Naive thymus-derived CD4-positive, alpha-beta T cell (primary cell): ENCODE data around the gene HHATL. TPM values are rescaled to one million over a fixed set of nuclear protein-coding genes. Genes with fewer than 3 reads are reported as not detected.

Source experiments
- ATAC-seq: fragments of 150-1000 bp; cut with Tn5 transposase; 2 replicates; pipeline ENCODE4 v1.10.0; 2021; ENCODE audit warnings: mild to moderate bottlenecking, moderate library complexity
- CTCF ChIA-PET: fragments of 350-600 bp; sonication (Branson Sonifier 250); formaldehyde crosslinking; loops from one replicate; lab custom pipeline; 2021; ENCODE audit warnings: antibody characterized with exemption; lab: Charles Lee
- POLR2A ChIA-PET: fragments of 350-600 bp; sonication (Branson Sonifier 250); formaldehyde crosslinking; loops from one replicate; lab custom pipeline; 2021; ENCODE audit warnings: antibody characterized with exemption, inconsistent platforms; lab: Charles Lee
- DNase-seq, 9 donors: peaks; one replicate each; pipeline versions ENCODE4 v3.0.0 to v3.0.0-alpha.2; 2020 to 2022; ENCODE audit warnings: mixed read lengths in 1 of 9
- H3K27ac ChIP-seq: one replicate; pipeline ENCODE4 v1.7.0; 2013; ENCODE audit warnings: mild to moderate bottlenecking, low read depth, low read length, moderate library complexity
- H3K27me3 ChIP-seq, 2 donors: one replicate each; pipeline ENCODE4 v1.7.0; 2013; ENCODE audit warnings: low read length in 2 of 2, mild to moderate bottlenecking in 2 of 2, moderate library complexity in 2 of 2; ENCODE audit not compliant: control insufficient read depth in 2 of 2, insufficient read depth in 2 of 2
- H3K36me3 ChIP-seq, 3 experiments: 1 replicate in 2 of 3; 2 replicates in 1 of 3; pipeline ENCODE4 v1.7.0; 2013; ENCODE audit warnings: low read length in 3 of 3, mild to moderate bottlenecking in 3 of 3, moderate library complexity in 1 of 3; ENCODE audit not compliant: insufficient read depth in 3 of 3, control insufficient read depth in 2 of 3
- H3K4me1 ChIP-seq, 2 donors: one replicate each; pipeline ENCODE4 v1.7.0; 2013; ENCODE audit warnings: low read length in 2 of 2, mild to moderate bottlenecking in 2 of 2, moderate library complexity in 1 of 2; ENCODE audit not compliant: control insufficient read depth in 2 of 2, insufficient read depth in 2 of 2
- H3K4me3 ChIP-seq: 2 replicates; pipeline ENCODE4 v1.7.0; 2013; ENCODE audit warnings: mild to moderate bottlenecking, low read length
- H3K9me3 ChIP-seq, 3 experiments: 1 replicate in 2 of 3; 2 replicates in 1 of 3; pipeline ENCODE4 v1.7.0; 2013; ENCODE audit warnings: low read length in 3 of 3; ENCODE audit not compliant: control insufficient read depth in 2 of 3
- H3K27ac Mint-ChIP-seq, 9 donors: one replicate each; pipeline ENCODE4 v1.8.0; 2020 to 2022; ENCODE audit warnings: mixed read lengths in 9 of 9, mild to moderate bottlenecking in 8 of 9, moderate library complexity in 5 of 9, inconsistent platforms in 2 of 9
- H3K27me3 Mint-ChIP-seq, 5 donors: one replicate each; pipeline ENCODE4 v1.8.0; 2021 to 2022; ENCODE audit warnings: mixed read lengths in 5 of 5, mild to moderate bottlenecking in 1 of 5
- H3K36me3 Mint-ChIP-seq, 5 donors: one replicate each; pipeline ENCODE4 v1.8.0; 2020 to 2022; ENCODE audit warnings: mixed read lengths in 5 of 5, mild to moderate bottlenecking in 3 of 5, inconsistent platforms in 1 of 5
- H3K4me1 Mint-ChIP-seq, 7 donors: one replicate each; pipeline ENCODE4 v1.8.0; 2020 to 2022; ENCODE audit warnings: mixed read lengths in 7 of 7, mild to moderate bottlenecking in 3 of 7, inconsistent platforms in 1 of 7
- H3K4me3 Mint-ChIP-seq, 10 donors: one replicate each; pipeline ENCODE4 v1.8.0; 2020 to 2022; ENCODE audit warnings: mild to moderate bottlenecking in 10 of 10, mixed read lengths in 10 of 10, moderate library complexity in 6 of 10, inconsistent platforms in 2 of 10
- H3K9me3 Mint-ChIP-seq, 11 donors: one replicate each; pipeline ENCODE4 v1.8.0; 2020 to 2022; ENCODE audit warnings: mixed read lengths in 11 of 11, mild to moderate bottlenecking in 4 of 11, inconsistent platforms in 1 of 11, moderate library complexity in 1 of 11
- intact Hi-C, 2 donors: fragments of 100-400 bp; cut with micrococcal nuclease; formaldehyde crosslinking; loops; one replicate each; pipeline ENCODE4 v1.15.1; 2023
- polyA plus RNA-seq, 2 donors: library from polyadenylated mRNA; unstranded; fragments of 300-500 nt; fragmentation: Illumina TruSeq; gene quantifications; one replicate each; pipeline ENCODE4 v1.2.3, GENCODE V29; 2021
- total RNA-seq, 6 experiments: library from RNA in 5 of 6; stranded (reverse) in 5 of 6; gene quantifications; 1 replicate in 5 of 6; 2 replicates in 1 of 6; pipeline ENCODE4 v1.2.3 and lab custom pipeline; 2021 to 2026

Gene HHATL
- total and polyA plus RNA-seq, 7 experiments from 2014 or later, result not detected

GRCh38 chr3:42682301-42683070, 20.1 kb downstream of the HHATL start:
- no peak overlapping the region for H3K4me3 ChIP-seq
- Mint-ChIP-seq H3K4me1 (peaks cover 0 to 6% (median 3%) of the 10 kb centered on the region in 7 donors), H3K27ac (peak overlapping the region in 1 of 9 donors; percentile 1), H3K9me3 (peaks cover 6 to 19% (median 9%) of the 10 kb centered on the region in 11 donors), H3K27me3 (peaks cover 9 to 24% (median 17%) of the 10 kb centered on the region in 5 donors), H3K36me3 (peaks cover 0 to 18% (median 5%) of the 10 kb centered on the region in 5 donors), H3K4me3 (no peak overlapping the region)
- intact Hi-C loops, result no loop called here
- no peak for ATAC-seq
- no peak overlapping the region for H3K27ac ChIP-seq
- H3K36me3 ChIP-seq, result no peaks in the 10 kb centered on the region
- no peak for DNase-seq
- ChIA-PET POLR2A (no interaction called here), CTCF (no interaction called here)
- no peaks in the 10 kb centered on the region for H3K4me1 ChIP-seq
- no peaks in the 10 kb centered on the region for H3K9me3 ChIP-seq
- no peaks in the 10 kb centered on the region for H3K27me3 ChIP-seq

DNA sequence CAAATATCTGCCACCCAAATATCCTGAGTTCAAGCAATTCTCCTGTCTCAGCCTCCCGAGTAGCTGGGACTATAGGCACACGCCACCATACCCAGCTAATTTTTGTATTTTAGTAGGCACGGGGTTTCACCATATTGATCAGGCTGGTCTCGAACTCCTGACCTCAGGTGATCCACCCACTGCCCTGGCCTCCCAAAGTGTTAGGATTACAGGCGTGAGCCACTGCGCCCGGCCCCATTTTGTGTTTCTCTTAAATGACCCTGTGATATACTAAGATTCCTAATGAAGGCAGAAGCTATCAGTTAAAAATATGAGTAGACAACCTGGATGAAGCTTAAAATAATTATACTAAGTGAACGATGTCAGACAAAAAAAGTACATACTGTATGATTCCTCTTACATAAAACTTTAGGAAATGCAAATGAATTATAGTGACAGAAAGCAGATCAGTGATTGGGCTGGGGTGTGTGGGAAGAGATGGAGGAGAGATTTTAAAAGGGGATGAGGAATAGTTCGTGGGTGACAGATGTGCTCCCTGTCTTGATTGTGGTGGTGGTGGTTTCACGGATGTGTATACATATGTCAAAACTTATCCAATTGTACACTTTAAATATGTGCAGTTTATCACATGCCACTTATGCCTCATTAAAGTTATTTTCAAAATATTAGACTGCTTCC, 21.1 kb downstream of the HHATL start:
- CTCF ChIA-PET, result no interaction called here
- Mint-ChIP-seq H3K36me3 (peaks cover 0 to 24% (median 7%) of the 10 kb centered on the region in 5 donors), H3K27me3 (peaks cover 9 to 21% (median 19%) of the 10 kb centered on the region in 5 donors), H3K4me1 (peaks cover 0 to 6% (median 3%) of the 10 kb centered on the region in 7 donors), H3K9me3 (peaks cover 6 to 28% (median 12%) of the 10 kb centered on the region in 11 donors), H3K27ac (no peak overlapping the region), H3K4me3 (no peak overlapping the region)
- intact Hi-C loops, result no loop called here
- POLR2A ChIA-PET, result no interaction called here
- Histone ChIP-seq H3K27me3 (no peaks in the 10 kb centered on the region), H3K4me3 (no peak overlapping the region), H3K9me3 (no peaks in the 10 kb centered on the region), H3K36me3 (no peaks in the 10 kb centered on the region), H3K4me1 (no peaks in the 10 kb centered on the region), H3K27ac (no peak overlapping the region)
- no peak for DNase-seq
- ATAC-seq, result no peak

- Mint-ChIP-seq H3K27me3 (peaks cover 9 to 18% (median 14%) of the 10 kb centered on the region in 5 donors), H3K4me3 (no peak overlapping the region), H3K36me3 (peaks cover 0 to 26% (median 11%) of the 10 kb centered on the region in 5 donors), H3K4me1 (peaks cover 0 to 2% (median 2%) of the 10 kb centered on the region in 7 donors), H3K27ac (no peak overlapping the region), H3K9me3 (peaks cover 6 to 35% (median 17%) of the 10 kb centered on the region in 11 donors)
- no peak for DNase-seq
- Histone ChIP-seq H3K27ac (no peak overlapping the region), H3K4me3 (no peak overlapping the region), H3K9me3 (no peaks in the 10 kb centered on the region), H3K36me3 (no peaks in the 10 kb centered on the region), H3K27me3 (no peaks in the 10 kb centered on the region), H3K4me1 (no peaks in the 10 kb centered on the region)
- ChIA-PET POLR2A (no interaction called here), CTCF (no interaction called here)
- intact Hi-C loops, result no loop called here
- ATAC-seq, result no peak
Observed at GRCh38 chr3:42680806-42681205, 21.8 kb downstream of the HHATL start.

GRCh38 chr3:42680271-42680670, 22.3 kb downstream of the HHATL start:
- Mint-ChIP-seq H3K9me3 (peaks cover 6 to 37% (median 17%) of the 10 kb centered on the region in 11 donors), H3K4me3 (no peak overlapping the region), H3K36me3 (peaks cover 0 to 26% (median 11%) of the 10 kb centered on the region in 5 donors), H3K4me1 (no peaks in the 10 kb centered on the region), H3K27ac (no peak overlapping the region), H3K27me3 (peaks cover 9 to 17% (median 12%) of the 10 kb centered on the region in 5 donors)
- ChIA-PET CTCF (no interaction called here), POLR2A (no interaction called here)
- Histone ChIP-seq H3K36me3 (no peaks in the 10 kb centered on the region), H3K27ac (no peak overlapping the region), H3K4me3 (no peak overlapping the region), H3K9me3 (no peaks in the 10 kb centered on the region), H3K4me1 (no peaks in the 10 kb centered on the region), H3K27me3 (no peaks in the 10 kb centered on the region)
- DNase-seq (no peak), ATAC-seq (no peak)
- intact Hi-C loops, result no loop called here

- H3K4me1 Mint-ChIP-seq, result no peaks in the 10 kb centered on the region
- no peak overlapping the region for H3K4me3 ChIP-seq
- peak overlapping the region in 1 of 10 donors; percentile 38 for H3K4me3 Mint-ChIP-seq
- H3K27me3 ChIP-seq, result no peaks in the 10 kb centered on the region
- H3K9me3 ChIP-seq, result no peaks in the 10 kb centered on the region
- H3K27ac ChIP-seq, result no peak overlapping the region
- intact Hi-C loops, result no loop called here
- H3K4me1 ChIP-seq, result no peaks in the 10 kb centered on the region
- H3K9me3 Mint-ChIP-seq, result peaks cover 6 to 37% (median 17%) of the 10 kb centered on the region in 11 donors
- peaks cover 7 to 17% (median 9%) of the 10 kb centered on the region in 5 donors for H3K27me3 Mint-ChIP-seq
- peaks cover 2 to 26% (median 11%) of the 10 kb centered on the region in 5 donors for H3K36me3 Mint-ChIP-seq
- ChIA-PET CTCF (no interaction called here), POLR2A (no interaction called here)
- ATAC-seq (no peak), DNase-seq (no peak)
- no peaks in the 10 kb centered on the region for H3K36me3 ChIP-seq
- H3K27ac Mint-ChIP-seq, result no peak overlapping the region
Observed at GRCh38 chr3:42678447-42678846, 24.2 kb downstream of the HHATL start.

GRCh38 chr3:42675909-42676308, 26.7 kb downstream of the HHATL start:
- no peak for ATAC-seq
- H3K4me1 Mint-ChIP-seq, result no peaks in the 10 kb centered on the region
- intact Hi-C loops, result no loop called here
- peaks cover 0 to 12% (median 0%) of the 10 kb centered on the region in 5 donors for H3K27me3 Mint-ChIP-seq
- H3K9me3 ChIP-seq, result no peaks in the 10 kb centered on the region
- peaks cover 6 to 43% (median 17%) of the 10 kb centered on the region in 11 donors for H3K9me3 Mint-ChIP-seq
- POLR2A ChIA-PET, result no interaction called here
- no peak for DNase-seq
- H3K36me3 ChIP-seq, result no peaks in the 10 kb centered on the region
- CTCF ChIA-PET, result no interaction called here
- no peak overlapping the region for H3K27ac ChIP-seq
- H3K4me1 ChIP-seq, result no peaks in the 10 kb centered on the region
- no peak overlapping the region for H3K4me3 Mint-ChIP-seq
- no peak overlapping the region for H3K4me3 ChIP-seq
- no peaks in the 10 kb centered on the region for H3K27me3 ChIP-seq
- no peak overlapping the region for H3K27ac Mint-ChIP-seq
- H3K36me3 Mint-ChIP-seq, result peaks cover 2 to 26% (median 5%) of the 10 kb centered on the region in 5 donors
